Measurements from ENCODE around the gene HIRA.

Gene HIRA

GRCh38 chr22:19478045-19478900, 46.7 kb upstream of the HIRA start:
- in situ Hi-C loops (cut with MboI; ENCODE audit: low pct_unique_long_range_greater_than_20kb, low sequenced_read_pairs, unreplicated experiment): no loop called here
- no peak for TF ChIP-seq CTCF (IDR thresholded peaks at IDR 0.05; ENCODE audit: extremely low read depth, insufficient read depth, missing control alignments)
- DNase-seq (ENCODE audit: low spot score): no peak

GRCh38 chr22:19477321-19478044, 46.0 kb upstream of the HIRA start:
- DNase-seq (ENCODE audit: low spot score): no peak
- in situ Hi-C loops (cut with MboI; ENCODE audit: low pct_unique_long_range_greater_than_20kb, low sequenced_read_pairs, unreplicated experiment): no loop called here
- peak; percentile 23 for TF ChIP-seq CTCF (IDR thresholded peaks at IDR 0.05; ENCODE audit: extremely low read depth, insufficient read depth, missing control alignments)

- in situ Hi-C loops (cut with MboI; ENCODE audit: low pct_unique_long_range_greater_than_20kb, low sequenced_read_pairs, unreplicated experiment): no loop called here
- no peak for DNase-seq (ENCODE audit: low spot score)
- TF ChIP-seq CTCF (IDR thresholded peaks at IDR 0.05; ENCODE audit: extremely low read depth, insufficient read depth, missing control alignments): no peak
Observed at GRCh38 chr22:19476023-19476422, 44.5 kb upstream of the HIRA start.

GRCh38 chr22:19473578-19473977, 42.0 kb upstream of the HIRA start:
- TF ChIP-seq CTCF (IDR thresholded peaks at IDR 0.05; ENCODE audit: extremely low read depth, insufficient read depth, missing control alignments): no peak
- no peak for DNase-seq (ENCODE audit: low spot score)
- in situ Hi-C loops (cut with MboI; ENCODE audit: low pct_unique_long_range_greater_than_20kb, low sequenced_read_pairs, unreplicated experiment): no loop called here

- in situ Hi-C loops (cut with MboI; ENCODE audit: low pct_unique_long_range_greater_than_20kb, low sequenced_read_pairs, unreplicated experiment): no loop called here
- DNase-seq (ENCODE audit: low spot score): no peak
Observed at GRCh38 chr22:19472233-19472632, 40.7 kb upstream of the HIRA start.

GRCh38 chr22:19471572-19471971, 40.0 kb upstream of the HIRA start:
- TF ChIP-seq CTCF (IDR thresholded peaks at IDR 0.05; ENCODE audit: extremely low read depth, insufficient read depth, missing control alignments): no peak
- in situ Hi-C loops (cut with MboI; ENCODE audit: low pct_unique_long_range_greater_than_20kb, low sequenced_read_pairs, unreplicated experiment): no loop called here

More at GRCh38 chr22:19472233-19472632, 40.7 kb upstream of the HIRA start:
- no peak for TF ChIP-seq CTCF (IDR thresholded peaks at IDR 0.05; ENCODE audit: extremely low read depth, insufficient read depth, missing control alignments)

More at GRCh38 chr22:19471572-19471971, 40.0 kb upstream of the HIRA start:
- no peak for DNase-seq (ENCODE audit: low spot score)

Measured in GM13977 (cell line).